ENCODE results near the gene KRT80.

The KRT80 gene

GRCh38 chr12:52228366-52228765 lies 36.6 kb upstream of the KRT80 start:
- DNase-seq: no peak

GRCh38 chr12:52227606-52228166 lies 35.9 kb upstream of the KRT80 start:
- no peak for DNase-seq

- DNase-seq: no peak
Observed at GRCh38 chr12:52226446-52226845, 34.6 kb upstream of the KRT80 start.

GRCh38 chr12:52225752-52226151 lies 33.9 kb upstream of the KRT80 start:
- no peak for DNase-seq

- no peak for DNase-seq
Observed at GRCh38 chr12:52224151-52224550, 32.3 kb upstream of the KRT80 start.

GRCh38 chr12:52223406-52224039 lies 31.7 kb upstream of the KRT80 start:
- DNase-seq: no peak

- DNase-seq: no peak
Observed at GRCh38 chr12:52222692-52223091, 30.9 kb upstream of the KRT80 start.

- DNase-seq: peak; percentile 74
Observed at GRCh38 chr12:52221912-52222457, 30.2 kb upstream of the KRT80 start.

- no peak for DNase-seq
Observed at GRCh38 chr12:52221070-52221781, 29.4 kb upstream of the KRT80 start.

- no peak for DNase-seq
Observed at GRCh38 chr12:52220477-52220876, 28.7 kb upstream of the KRT80 start.

GRCh38 chr12:52218001-52218400 lies 26.2 kb upstream of the KRT80 start:
- DNase-seq: no peak

GRCh38 chr12:52217223-52217622 lies 25.4 kb upstream of the KRT80 start:
- no peak for DNase-seq

- DNase-seq: no peak
Observed at GRCh38 chr12:52216807-52217206, 25.0 kb upstream of the KRT80 start.

GRCh38 chr12:52216100-52216499 lies 24.3 kb upstream of the KRT80 start:
- DNase-seq: no peak

GRCh38 chr12:52215587-52216031 lies 23.8 kb upstream of the KRT80 start:
- no peak for DNase-seq

- no peak for DNase-seq
Observed at GRCh38 chr12:52214421-52214802, 22.6 kb upstream of the KRT80 start.

- DNase-seq: peak; percentile 58
Observed at GRCh38 chr12:52213564-52214420, 22.0 kb upstream of the KRT80 start.

GRCh38 chr12:52212701-52213563 lies 21.1 kb upstream of the KRT80 start:
- no peak for DNase-seq

- no peak for DNase-seq
Observed at GRCh38 chr12:52211716-52212585, 20.1 kb upstream of the KRT80 start.

- DNase-seq: no peak
Observed at GRCh38 chr12:52210925-52211650, 19.3 kb upstream of the KRT80 start.
